ENCODE measurements around the gene PCK2. TPM values are rescaled to one million over a fixed set of nuclear protein-coding genes. Genes with fewer than 3 reads are reported as not detected.

The PCK2 gene
- polyA plus RNA-seq, 1 donor from 2014 or later: 1.2 TPM

- no peak overlapping the region for H3K27ac ChIP-seq (ENCODE audit: low read length)
- no peak overlapping the region for H3K9ac ChIP-seq (ENCODE audit: low read length)
- no peak overlapping the region for H2AFZ ChIP-seq (ENCODE audit: low read depth, low read length)
- no peaks in the 10 kb centered on the region for H3K9me2 ChIP-seq (ENCODE audit: insufficient read depth, low read length)
- no peaks in the 10 kb centered on the region for H3K27me3 ChIP-seq (ENCODE audit: insufficient read depth, low read depth, low read length)
- no peaks in the 10 kb centered on the region for H4K20me1 ChIP-seq (ENCODE audit: insufficient read depth)
- no peak overlapping the region for H3K4me3 ChIP-seq (ENCODE audit: low read length)
- TF ChIP-seq POLR2AphosphoS5 (IDR thresholded peaks at IDR 0.05): no peak
- no peak for TF ChIP-seq SMC3 (conservative IDR thresholded peaks at IDR 0.05; ENCODE audit: poor library complexity)
- TF ChIP-seq TAF1 (IDR thresholded peaks at IDR 0.05; ENCODE audit: low read depth): no peak
- no peak for TF ChIP-seq REST (IDR thresholded peaks at IDR 0.05; ENCODE audit: borderline replicate concordance)
- TF ChIP-seq CTCF (IDR thresholded peaks at IDR 0.05; ENCODE audit: poor library complexity, severe bottlenecking): no peak
- no peak for TF ChIP-seq RAD21 (conservative IDR thresholded peaks at IDR 0.05)
- TF ChIP-seq EZH2 (IDR thresholded peaks at IDR 0.05; ENCODE audit: borderline replicate concordance, insufficient read depth, low read length, poor library complexity, severe bottlenecking): no peak
- no peak for TF ChIP-seq EP300 (conservative IDR thresholded peaks at IDR 0.05; ENCODE audit: poor library complexity, severe bottlenecking)
- no peaks in the 10 kb centered on the region for H3F3A ChIP-seq (ENCODE audit: insufficient read depth, low read length, poor library complexity, severe bottlenecking)
- no peaks in the 10 kb centered on the region for H3K9me3 ChIP-seq (ENCODE audit: low read length)
- no peaks in the 10 kb centered on the region for H3K36me3 ChIP-seq (ENCODE audit: insufficient read depth, low read length)
- H3K4me2 ChIP-seq (ENCODE audit: low read length): no peak overlapping the region
- H3K79me2 ChIP-seq (replicated peaks; ENCODE audit: insufficient read depth, low read length): no peaks in the 10 kb centered on the region
These were observed 23.6 kb upstream of the PCK2 start for GRCh38 chr14:24070285-24071143.

- Histone ChIP-seq H3K9me3 (ENCODE audit: low read length) (no peaks in the 10 kb centered on the region), H4K20me1 (ENCODE audit: insufficient read depth) (no peaks in the 10 kb centered on the region), H3K79me2 (replicated peaks; ENCODE audit: insufficient read depth, low read length) (no peaks in the 10 kb centered on the region), H2AFZ (ENCODE audit: low read depth, low read length) (no peak within 1 kb of the TSS), H3K4me2 (ENCODE audit: low read length) (no peak within 1 kb of the TSS), H3K9ac (ENCODE audit: low read length) (no peak within 1 kb of the TSS), H3K9me2 (ENCODE audit: insufficient read depth, low read length) (no peaks in the 10 kb centered on the region), H3K36me3 (ENCODE audit: insufficient read depth, low read length) (no peaks in the 10 kb centered on the region), H3K4me3 (ENCODE audit: low read length) (no peak within 1 kb of the TSS), H3F3A (ENCODE audit: insufficient read depth, low read length, poor library complexity, severe bottlenecking) (no peaks in the 10 kb centered on the region), H3K27ac (ENCODE audit: low read length) (no peak within 1 kb of the TSS), H3K27me3 (ENCODE audit: insufficient read depth, low read depth, low read length) (no peaks in the 10 kb centered on the region)
- no peak for TF ChIP-seq SMC3 (conservative IDR thresholded peaks at IDR 0.05; ENCODE audit: poor library complexity)
- no peak for TF ChIP-seq REST (IDR thresholded peaks at IDR 0.05; ENCODE audit: borderline replicate concordance)
- no peak for TF ChIP-seq TAF1 (IDR thresholded peaks at IDR 0.05; ENCODE audit: low read depth)
- no peak for TF ChIP-seq EZH2 (IDR thresholded peaks at IDR 0.05; ENCODE audit: borderline replicate concordance, insufficient read depth, low read length, poor library complexity, severe bottlenecking)
- TF ChIP-seq EP300 (conservative IDR thresholded peaks at IDR 0.05; ENCODE audit: poor library complexity, severe bottlenecking): no peak
- peak; percentile 19 for TF ChIP-seq POLR2AphosphoS5 (IDR thresholded peaks at IDR 0.05)
- no peak for TF ChIP-seq MXI1 (conservative IDR thresholded peaks at IDR 0.05; ENCODE audit: poor library complexity, severe bottlenecking)
These were observed 22.9 kb upstream of the PCK2 start, which contains the start of gene CPNE6 for GRCh38 chr14:24071144-24071697. Gene CPNE6, plus strand, starts transcription at chr14:24071562. Its CDS starts 1,375 bp downstream, at chr14:24072937.

All from neural cell (in vitro differentiated cells).